Measurements from ENCODE around the gene APIP.

The APIP gene

DNA sequence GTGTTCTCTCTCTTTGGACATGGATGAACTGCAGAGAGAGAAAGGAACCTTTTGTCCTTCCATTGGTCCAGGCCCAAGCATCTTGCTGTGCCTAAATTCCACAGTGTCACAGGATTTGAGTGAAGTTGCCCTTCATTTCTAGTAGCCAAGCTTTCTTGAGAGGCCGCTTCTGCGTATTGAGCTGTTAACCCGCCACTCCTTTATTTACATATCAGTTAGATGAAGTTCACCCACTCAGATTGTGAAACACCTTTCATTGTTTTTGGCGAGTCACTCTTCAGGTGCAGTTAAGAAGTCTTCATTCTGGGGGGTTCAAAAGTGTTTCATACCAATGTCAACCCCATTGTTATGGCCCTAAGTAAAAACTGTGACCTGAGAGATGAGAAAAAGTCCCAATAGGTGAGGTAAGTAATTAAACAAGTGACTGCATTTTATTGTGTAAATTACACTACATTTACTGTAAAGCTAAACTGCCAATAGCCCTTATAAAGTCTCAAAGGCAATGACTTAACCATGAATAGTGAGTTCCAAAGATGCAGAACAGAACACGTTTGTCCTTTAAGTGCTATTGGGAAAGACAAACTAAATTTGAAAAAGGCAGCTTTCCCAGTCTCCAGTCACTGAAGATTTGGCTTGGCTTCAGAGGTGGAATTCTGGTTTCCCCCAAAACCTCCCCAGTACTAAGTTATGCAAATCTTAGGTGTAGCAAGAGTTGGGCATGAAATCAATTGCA, 61.0 kb downstream of the APIP start:
- TF ChIP-seq, protein P1, sequence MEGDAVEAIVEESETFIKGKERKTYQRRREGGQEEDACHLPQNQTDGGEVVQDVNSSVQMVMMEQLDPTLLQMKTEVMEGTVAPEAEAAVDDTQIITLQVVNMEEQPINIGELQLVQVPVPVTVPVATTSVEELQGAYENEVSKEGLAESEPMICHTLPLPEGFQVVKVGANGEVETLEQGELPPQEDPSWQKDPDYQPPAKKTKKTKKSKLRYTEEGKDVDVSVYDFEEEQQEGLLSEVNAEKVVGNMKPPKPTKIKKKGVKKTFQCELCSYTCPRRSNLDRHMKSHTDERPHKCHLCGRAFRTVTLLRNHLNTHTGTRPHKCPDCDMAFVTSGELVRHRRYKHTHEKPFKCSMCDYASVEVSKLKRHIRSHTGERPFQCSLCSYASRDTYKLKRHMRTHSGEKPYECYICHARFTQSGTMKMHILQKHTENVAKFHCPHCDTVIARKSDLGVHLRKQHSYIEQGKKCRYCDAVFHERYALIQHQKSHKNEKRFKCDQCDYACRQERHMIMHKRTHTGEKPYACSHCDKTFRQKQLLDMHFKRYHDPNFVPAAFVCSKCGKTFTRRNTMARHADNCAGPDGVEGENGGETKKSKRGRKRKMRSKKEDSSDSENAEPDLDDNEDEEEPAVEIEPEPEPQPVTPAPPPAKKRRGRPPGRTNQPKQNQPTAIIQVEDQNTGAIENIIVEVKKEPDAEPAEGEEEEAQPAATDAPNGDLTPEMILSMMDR (IDR thresholded peaks at IDR 0.05; ENCODE audit: insufficient read depth, low read length, missing control alignments) = no peak
- no peak overlapping the region for H3K4me3 ChIP-seq (ENCODE audit: low read depth, low read length)
- ChIA-PET POLR2A (no interaction called here), CTCF (interaction anchor here (1.3 to 2.0 kb wide), 3 partner anchors 15 to 269 kb away, joined by 4 to 9 read pairs (median 5); no protein-coding TSS in a partner anchor)
- no peak for DNase-seq (ENCODE audit: low read depth, low spot score)

DNA sequence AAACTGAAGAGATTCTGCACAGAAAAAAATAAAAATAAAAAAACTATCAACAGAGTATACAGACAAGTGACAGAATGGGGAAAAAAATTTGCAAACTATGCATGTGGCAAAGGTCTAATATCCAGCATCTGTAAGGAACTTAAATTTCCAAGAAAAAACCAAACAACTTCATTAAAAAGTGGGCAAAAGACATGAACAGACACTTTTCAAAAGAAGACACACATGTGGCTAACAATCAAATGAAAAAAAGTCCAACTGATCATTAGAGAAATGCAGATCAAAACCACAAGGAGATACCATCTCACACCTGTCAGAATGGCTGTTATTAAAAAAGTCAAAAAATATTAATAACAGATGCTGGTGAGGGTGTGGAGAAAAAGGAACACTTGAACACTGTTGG, 64.3 kb downstream of the APIP start:
- ChIA-PET POLR2A (no interaction called here), CTCF (no interaction called here)
- TF ChIP-seq, protein P1 (IDR thresholded peaks at IDR 0.05; ENCODE audit: insufficient read depth, low read length, missing control alignments) = no peak
- no peak for DNase-seq (ENCODE audit: low read depth, low spot score)
- no peak overlapping the region for H3K4me3 ChIP-seq (ENCODE audit: low read depth, low read length)

DNA sequence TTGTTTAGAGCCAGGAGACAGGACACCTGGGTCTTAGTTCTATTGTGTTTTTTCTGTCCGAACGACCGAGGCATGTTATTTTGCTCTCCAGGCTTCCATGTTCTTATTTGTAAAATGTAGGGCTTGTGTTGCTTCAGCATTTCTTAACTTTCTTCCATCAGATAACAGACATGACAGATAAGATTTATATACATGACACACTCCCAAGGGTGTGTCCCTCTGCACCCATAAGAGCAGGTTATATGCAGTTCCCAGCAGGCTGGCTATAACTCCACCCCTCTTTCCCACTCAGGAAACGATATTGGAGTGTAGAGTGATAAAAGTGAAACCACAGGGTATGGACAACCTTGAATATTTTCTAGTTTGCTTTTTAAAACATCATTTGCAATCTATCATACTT, 65.8 kb downstream of the APIP start:
- DNase-seq (ENCODE audit: low read depth, low spot score) = no peak
- H3K4me3 ChIP-seq (ENCODE audit: low read depth, low read length) = no peak overlapping the region

DNA sequence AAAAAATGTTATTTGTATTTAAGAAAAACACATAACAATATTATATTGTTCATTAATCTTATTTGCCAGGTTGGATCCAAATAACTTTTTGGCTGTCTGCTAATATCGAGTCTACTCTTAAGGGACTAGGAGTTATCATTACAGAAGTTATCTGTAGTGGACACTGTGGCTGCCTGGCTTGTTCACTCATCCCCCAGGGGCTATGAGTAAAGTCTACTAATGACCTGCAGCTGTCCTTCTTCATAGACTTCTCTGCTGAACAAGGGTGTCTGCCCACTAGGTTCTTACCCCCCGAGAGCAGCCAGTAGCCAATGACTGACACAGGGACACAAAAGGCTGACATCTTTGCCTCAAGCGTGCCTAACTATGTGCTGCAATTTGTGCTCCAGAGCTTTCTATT, 69.7 kb downstream of the APIP start:
- POLR2A ChIA-PET = no interaction called here
- DNase-seq (ENCODE audit: low read depth, low spot score) = no peak
- TF ChIP-seq, protein P1 (IDR thresholded peaks at IDR 0.05; ENCODE audit: insufficient read depth, low read length, missing control alignments) = no peak
- CTCF ChIA-PET = interaction anchor here (1.3 kb wide), 1 partner anchor 260 kb away, joined by 3 read pairs; no protein-coding TSS in a partner anchor
- H3K4me3 ChIP-seq (ENCODE audit: low read depth, low read length) = no peak overlapping the region

More for the DNA sequence above, 65.8 kb downstream of the APIP start:
- ChIA-PET POLR2A (no interaction called here), CTCF (no interaction called here)
- TF ChIP-seq, protein P1 (IDR thresholded peaks at IDR 0.05; ENCODE audit: insufficient read depth, low read length, missing control alignments) = no peak

DNA sequence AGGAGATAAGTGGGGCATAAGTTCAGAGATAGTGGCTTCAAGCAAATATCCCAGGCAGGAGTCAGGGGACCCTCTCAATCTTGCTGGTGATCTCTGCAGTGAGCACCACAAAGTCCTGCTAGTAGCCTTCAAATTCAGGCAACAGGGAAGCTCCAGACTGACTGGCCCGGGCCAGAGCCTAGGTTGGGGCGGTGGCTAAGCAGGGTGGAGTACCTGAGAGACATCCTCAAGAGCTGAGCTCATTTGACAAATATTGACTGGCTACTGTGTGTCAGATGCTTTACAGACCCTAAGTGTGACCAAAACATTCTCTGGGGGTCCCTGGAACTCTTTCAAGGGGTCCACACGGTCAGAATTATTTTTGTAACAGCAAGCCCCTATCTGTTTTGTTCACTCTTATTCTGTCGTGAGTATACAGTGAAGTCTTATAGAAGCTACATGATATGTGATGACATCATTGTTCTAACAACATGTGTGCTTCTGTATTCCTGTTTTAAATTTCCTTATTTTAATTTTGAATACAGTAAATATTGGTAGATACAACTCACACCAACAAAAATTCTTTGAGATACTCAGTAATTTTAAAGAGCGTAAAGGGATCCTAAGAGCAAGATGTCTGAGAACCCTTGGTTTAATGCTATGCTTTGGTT, 71.6 kb downstream of the APIP start:
- ChIA-PET CTCF (no interaction called here), POLR2A (no interaction called here)
- TF ChIP-seq, protein P1 (IDR thresholded peaks at IDR 0.05; ENCODE audit: insufficient read depth, low read length, missing control alignments) = no peak
- H3K4me3 ChIP-seq (ENCODE audit: low read depth, low read length) = no peak overlapping the region
- no peak for DNase-seq (ENCODE audit: low read depth, low spot score)

DNA sequence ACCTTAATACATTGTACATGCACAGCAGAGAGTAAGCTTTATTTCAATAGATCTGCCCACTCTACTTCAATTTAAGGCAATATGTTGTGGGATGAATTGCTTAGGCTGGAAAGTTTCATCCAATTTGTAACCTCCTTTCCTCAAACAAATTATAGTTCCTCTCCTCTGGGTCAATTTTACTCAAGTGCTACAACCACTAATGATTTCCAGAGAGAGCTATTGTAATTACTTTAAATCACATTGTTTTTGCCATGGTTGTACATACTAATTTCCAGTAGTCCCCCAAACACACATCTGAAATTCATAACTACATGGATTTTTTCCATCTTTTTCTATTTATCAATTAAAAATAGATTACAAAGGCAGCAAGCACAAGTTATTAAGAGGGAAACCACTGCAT, 72.9 kb downstream of the APIP start:
- TF ChIP-seq, protein P1 (IDR thresholded peaks at IDR 0.05; ENCODE audit: insufficient read depth, low read length, missing control alignments) = no peak
- ChIA-PET CTCF (no interaction called here), POLR2A (no interaction called here)
- H3K4me3 ChIP-seq (ENCODE audit: low read depth, low read length) = no peak overlapping the region
- DNase-seq (ENCODE audit: low read depth, low spot score) = no peak

Data from AG04449 (cell line).